ENCODE results near the gene GK2. TPM values are rescaled to one million over a fixed set of nuclear protein-coding genes. Genes with fewer than 3 reads are reported as not detected.

GK2 gene
- total RNA-seq, 2 donors from 2014 or later: not detected

DNA sequence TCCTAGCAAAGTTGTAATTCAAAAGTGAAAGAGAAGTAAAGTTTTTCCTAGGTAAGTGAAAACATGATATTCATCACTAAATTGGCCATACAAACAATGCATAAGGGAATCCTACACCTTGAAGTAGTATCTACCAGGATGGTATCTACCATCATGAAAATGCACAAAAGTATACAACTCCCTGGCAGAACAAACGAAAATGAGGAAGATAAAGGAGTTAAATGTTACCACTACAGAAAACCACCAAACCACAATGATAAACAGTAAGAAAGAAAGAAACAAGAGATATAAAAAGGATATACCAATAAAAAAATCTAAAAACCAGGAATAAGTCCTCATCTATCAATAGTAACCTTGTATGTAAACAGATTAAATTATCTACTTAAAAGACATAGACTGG, 26.9 kb downstream of the GK2 start:
- Histone ChIP-seq H3K9me3 (no peaks in the 10 kb centered on the region), H3K4me3 (no peak overlapping the region), H3K4me1 (no peaks in the 10 kb centered on the region), H3K27me3 (no peaks in the 10 kb centered on the region), H3K27ac (no peak overlapping the region), H3K36me3 (replicated peaks in 1 of 2; ENCODE audit: insufficient read depth in 1 of 2, low read depth in 2 of 2) (no peaks in the 10 kb centered on the region)
- TF ChIP-seq POLR2A (IDR thresholded peaks at IDR 0.05): no peak
- TF ChIP-seq, protein P1, sequence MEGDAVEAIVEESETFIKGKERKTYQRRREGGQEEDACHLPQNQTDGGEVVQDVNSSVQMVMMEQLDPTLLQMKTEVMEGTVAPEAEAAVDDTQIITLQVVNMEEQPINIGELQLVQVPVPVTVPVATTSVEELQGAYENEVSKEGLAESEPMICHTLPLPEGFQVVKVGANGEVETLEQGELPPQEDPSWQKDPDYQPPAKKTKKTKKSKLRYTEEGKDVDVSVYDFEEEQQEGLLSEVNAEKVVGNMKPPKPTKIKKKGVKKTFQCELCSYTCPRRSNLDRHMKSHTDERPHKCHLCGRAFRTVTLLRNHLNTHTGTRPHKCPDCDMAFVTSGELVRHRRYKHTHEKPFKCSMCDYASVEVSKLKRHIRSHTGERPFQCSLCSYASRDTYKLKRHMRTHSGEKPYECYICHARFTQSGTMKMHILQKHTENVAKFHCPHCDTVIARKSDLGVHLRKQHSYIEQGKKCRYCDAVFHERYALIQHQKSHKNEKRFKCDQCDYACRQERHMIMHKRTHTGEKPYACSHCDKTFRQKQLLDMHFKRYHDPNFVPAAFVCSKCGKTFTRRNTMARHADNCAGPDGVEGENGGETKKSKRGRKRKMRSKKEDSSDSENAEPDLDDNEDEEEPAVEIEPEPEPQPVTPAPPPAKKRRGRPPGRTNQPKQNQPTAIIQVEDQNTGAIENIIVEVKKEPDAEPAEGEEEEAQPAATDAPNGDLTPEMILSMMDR (IDR thresholded peaks at IDR 0.05): no peak
- DNase-seq: no peak
- 22 to 65% methylated on average over 1 of the region's 1 CpG for WGBS, 2 donors
- intact Hi-C loops (cut with DNase I): no loop called here
- no peak for ATAC-seq

DNA sequence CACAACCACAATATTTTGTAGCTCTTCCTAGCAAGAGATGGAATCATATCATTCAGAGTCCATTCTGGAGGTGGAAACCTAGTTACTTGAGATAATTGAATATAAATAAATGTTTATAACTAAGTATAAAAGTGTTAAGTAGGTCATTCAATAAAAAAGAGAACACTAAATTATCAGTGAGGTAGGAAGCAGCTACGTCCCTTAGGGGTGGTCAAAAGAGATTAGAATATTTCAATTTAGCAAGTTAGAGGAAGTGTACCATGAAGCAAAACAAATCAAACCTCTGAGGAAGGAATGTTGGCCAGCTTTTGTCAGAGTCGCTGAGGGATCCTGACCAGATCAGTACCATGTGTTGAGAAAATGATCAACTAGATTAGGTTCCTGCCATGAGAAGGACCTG, 38.0 kb downstream of the GK2 start:
- TF ChIP-seq, protein P1 (IDR thresholded peaks at IDR 0.05): no peak
- TF ChIP-seq POLR2A (IDR thresholded peaks at IDR 0.05): no peak
- Histone ChIP-seq H3K27me3 (no peaks in the 10 kb centered on the region), H3K27ac (no peak overlapping the region), H3K36me3 (replicated peaks in 1 of 2; ENCODE audit: insufficient read depth in 1 of 2, low read depth in 2 of 2) (no peaks in the 10 kb centered on the region), H3K4me3 (no peak overlapping the region), H3K9me3 (no peaks in the 10 kb centered on the region), H3K4me1 (no peaks in the 10 kb centered on the region)
- no peak for ATAC-seq
- DNase-seq: no peak
- WGBS, 2 donors: 45 to 57% methylated on average over 2 of the region's 2 CpGs
- intact Hi-C loops (cut with DNase I): no loop called here

DNA sequence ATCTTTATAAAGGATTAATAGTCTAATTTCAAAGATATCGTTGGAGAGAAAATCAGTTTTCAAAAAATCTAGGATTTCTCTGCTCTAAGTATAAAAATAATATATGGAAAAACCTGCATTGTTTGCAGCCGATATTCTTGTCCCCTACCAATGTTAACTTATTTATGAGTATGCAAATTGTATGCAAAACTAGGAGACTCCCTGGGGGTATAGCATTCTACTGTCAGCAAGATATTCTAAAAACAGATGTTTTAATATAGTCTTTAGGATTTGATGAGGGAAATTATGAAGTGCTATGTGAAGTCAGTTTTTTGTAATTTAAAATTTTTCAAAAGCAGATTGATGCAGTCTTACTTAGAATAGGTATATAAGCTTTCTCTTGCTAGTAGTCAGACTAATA, 40.9 kb downstream of the GK2 start:
- WGBS, 2 donors: 65 to 80% methylated on average over 2 of the region's 2 CpGs

DNA sequence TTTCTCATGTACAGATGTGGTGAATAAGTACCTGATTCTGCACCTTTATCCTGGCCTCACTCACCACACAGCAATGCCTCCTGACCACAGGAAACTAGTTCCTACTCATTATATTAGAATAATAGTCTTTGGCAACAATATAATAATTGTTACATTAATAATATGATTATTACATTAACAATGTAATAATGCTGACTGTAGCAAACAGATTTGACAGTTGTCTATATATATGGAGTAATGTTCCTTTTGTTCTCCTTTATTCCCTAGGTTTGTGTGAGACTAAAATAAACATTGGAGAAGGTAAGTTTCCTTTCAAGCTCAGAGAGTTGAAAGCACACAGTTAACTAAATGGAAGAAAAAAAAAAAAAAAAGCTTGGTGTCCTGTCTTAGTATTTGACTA, 41.6 kb downstream of the GK2 start:
- Histone ChIP-seq H3K4me3 (no peak overlapping the region), H3K4me1 (no peaks in the 10 kb centered on the region), H3K27ac (no peak overlapping the region), H3K9me3 (no peaks in the 10 kb centered on the region), H3K27me3 (no peaks in the 10 kb centered on the region), H3K36me3 (replicated peaks in 1 of 2; ENCODE audit: insufficient read depth in 1 of 2, low read depth in 2 of 2) (no peaks in the 10 kb centered on the region)
- intact Hi-C loops (cut with DNase I): no loop called here
- TF ChIP-seq, protein P1 (IDR thresholded peaks at IDR 0.05): no peak
- ATAC-seq (no peak), DNase-seq (no peak)

More for the DNA sequence above, 40.9 kb downstream of the GK2 start:
- Histone ChIP-seq H3K27ac (no peak overlapping the region), H3K4me3 (no peak overlapping the region), H3K9me3 (no peaks in the 10 kb centered on the region), H3K4me1 (no peaks in the 10 kb centered on the region), H3K36me3 (replicated peaks in 1 of 2; ENCODE audit: insufficient read depth in 1 of 2, low read depth in 2 of 2) (no peaks in the 10 kb centered on the region), H3K27me3 (no peaks in the 10 kb centered on the region)
- DNase-seq (no peak), ATAC-seq (no peak)
- TF ChIP-seq, protein P1 (IDR thresholded peaks at IDR 0.05): no peak
- TF ChIP-seq POLR2A (IDR thresholded peaks at IDR 0.05): no peak
- intact Hi-C loops (cut with DNase I): no loop called here

DNA sequence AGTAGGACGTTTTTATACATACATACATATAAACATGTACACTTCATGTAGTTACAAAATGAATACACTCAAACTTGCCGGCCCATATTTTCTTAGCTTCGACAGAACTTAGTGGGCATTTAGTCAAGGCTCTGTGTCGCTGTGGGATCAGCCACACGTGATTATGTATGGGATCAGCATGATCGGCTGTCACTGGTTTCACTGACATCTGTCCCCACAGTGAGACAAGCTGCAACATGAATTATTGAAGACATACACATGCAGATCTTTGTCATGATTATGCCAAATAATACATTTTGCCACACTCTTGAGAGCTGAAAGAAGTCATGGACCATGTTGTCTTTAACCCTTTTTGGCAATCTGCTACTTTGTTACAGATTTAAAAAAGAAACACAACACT, 44.0 kb downstream of the GK2 start:
- Histone ChIP-seq H3K4me1 (no peaks in the 10 kb centered on the region), H3K9me3 (no peaks in the 10 kb centered on the region), H3K36me3 (replicated peaks in 1 of 2; ENCODE audit: insufficient read depth in 1 of 2, low read depth in 2 of 2) (no peaks in the 10 kb centered on the region), H3K4me3 (no peak overlapping the region), H3K27me3 (no peaks in the 10 kb centered on the region), H3K27ac (no peak overlapping the region)
- intact Hi-C loops (cut with DNase I): no loop called here
- TF ChIP-seq POLR2A (IDR thresholded peaks at IDR 0.05): no peak
- TF ChIP-seq, protein P1 (IDR thresholded peaks at IDR 0.05): no peak
- ATAC-seq (no peak), DNase-seq (no peak)
- WGBS, 2 donors: 61 to 65% methylated on average over 6 of the region's 6 CpGs

Data from body of pancreas (tissue), 4 donors.